MM.1S (cell line): ENCODE results near the gene EPS8L2.

Source experiments
- DNase-seq: peaks from one replicate; pipeline ENCODE4 v3.0.0-alpha.2; 2015
- H2AFZ ChIP-seq: fragments of 300-600 bp; sonication (generic); 2 replicates; pipeline ENCODE4 v1.6.0; 2016; ENCODE audit warnings: antibody characterized with exemption, low read length
- H3F3A ChIP-seq: fragments of 300-600 bp; sonication (generic); 2 replicates; pipeline ENCODE4 v1.6.1; 2016; ENCODE audit warnings: mild to moderate bottlenecking, antibody characterized with exemption, low read length, moderate library complexity, mixed read lengths; ENCODE audit not compliant: insufficient read depth
- H3K27ac ChIP-seq: fragments of 300-600 bp; sonication (generic); 2 replicates; pipeline ENCODE4 v1.5.1; 2016; ENCODE audit warnings: mild to moderate bottlenecking, low read length
- H3K27me3 ChIP-seq: fragments of 300-600 bp; sonication (generic); replicated peaks from 2 replicates; pipeline ENCODE4 v1.6.0; 2016; ENCODE audit warnings: low read length; ENCODE audit not compliant: insufficient read depth
- H3K36me3 ChIP-seq: fragments of 300-600 bp; sonication (generic); replicated peaks from 2 replicates; pipeline ENCODE4 v1.6.1; 2016; ENCODE audit warnings: mild to moderate bottlenecking, low read length, mixed read lengths; ENCODE audit not compliant: insufficient read depth
- H3K4me1 ChIP-seq: fragments of 300-600 bp; sonication (generic); 2 replicates; pipeline ENCODE4 v1.6.1; 2016; ENCODE audit warnings: low read length, mixed read lengths
- H3K4me2 ChIP-seq: fragments of 300-600 bp; sonication (generic); 2 replicates; pipeline ENCODE4 v1.6.0; 2016; ENCODE audit warnings: low read depth, low read length
- H3K4me3 ChIP-seq: fragments of 300-600 bp; sonication (generic); 2 replicates; pipeline ENCODE4 v1.5.1; 2016; ENCODE audit warnings: low read length, mixed read lengths
- H3K79me2 ChIP-seq: fragments of 300-600 bp; sonication (generic); 2 replicates; pipeline ENCODE4 v1.6.1; 2016; ENCODE audit warnings: mixed run types, low read length, mixed read lengths
- H3K9ac ChIP-seq: fragments of 300-600 bp; sonication (generic); 2 replicates; pipeline ENCODE4 v1.6.1; 2016; ENCODE audit warnings: low read length, mixed read lengths
- H3K9me2 ChIP-seq: fragments of 300-600 bp; sonication (generic); replicated peaks from 2 replicates; pipeline ENCODE4 v1.6.1; 2016; ENCODE audit warnings: mild to moderate bottlenecking, low read length, mixed read lengths; ENCODE audit not compliant: insufficient read depth
- H3K9me3 ChIP-seq: fragments of 300-600 bp; sonication (generic); replicated peaks from 2 replicates; pipeline ENCODE4 v1.6.1; 2016; ENCODE audit warnings: mild to moderate bottlenecking, low read length, mixed read lengths; ENCODE audit not compliant: insufficient read depth
- H4K20me1 ChIP-seq: fragments of 300-600 bp; sonication (generic); 2 replicates; pipeline ENCODE4 v1.6.1; 2016; ENCODE audit warnings: mild to moderate bottlenecking, low read length, moderate library complexity, mixed read lengths; ENCODE audit not compliant: insufficient read depth
- EZH2 ChIP-seq: fragments of 300-600 bp; sonication (generic); optimal IDR thresholded peaks from 2 replicates; pipeline ENCODE3; 2017; ENCODE audit warnings: low read depth, mild to moderate bottlenecking, antibody characterized with exemption, low read length, mixed read lengths
- EZH2phosphoT487 ChIP-seq: fragments of 300-600 bp; sonication (generic); IDR thresholded peaks from 2 replicates; pipeline ENCODE4 v1.6.1; 2018; ENCODE audit warnings: antibody characterized with exemption, low read length
- TF ChIP-seq, protein P1 (sequence below): fragments of 300-600 bp; sonication (generic); IDR thresholded peaks from 2 replicates; pipeline ENCODE4 v1.5.1; 2016; ENCODE audit warnings: antibody characterized with exemption, low read length, mixed read lengths

The EPS8L2 gene

DNA sequence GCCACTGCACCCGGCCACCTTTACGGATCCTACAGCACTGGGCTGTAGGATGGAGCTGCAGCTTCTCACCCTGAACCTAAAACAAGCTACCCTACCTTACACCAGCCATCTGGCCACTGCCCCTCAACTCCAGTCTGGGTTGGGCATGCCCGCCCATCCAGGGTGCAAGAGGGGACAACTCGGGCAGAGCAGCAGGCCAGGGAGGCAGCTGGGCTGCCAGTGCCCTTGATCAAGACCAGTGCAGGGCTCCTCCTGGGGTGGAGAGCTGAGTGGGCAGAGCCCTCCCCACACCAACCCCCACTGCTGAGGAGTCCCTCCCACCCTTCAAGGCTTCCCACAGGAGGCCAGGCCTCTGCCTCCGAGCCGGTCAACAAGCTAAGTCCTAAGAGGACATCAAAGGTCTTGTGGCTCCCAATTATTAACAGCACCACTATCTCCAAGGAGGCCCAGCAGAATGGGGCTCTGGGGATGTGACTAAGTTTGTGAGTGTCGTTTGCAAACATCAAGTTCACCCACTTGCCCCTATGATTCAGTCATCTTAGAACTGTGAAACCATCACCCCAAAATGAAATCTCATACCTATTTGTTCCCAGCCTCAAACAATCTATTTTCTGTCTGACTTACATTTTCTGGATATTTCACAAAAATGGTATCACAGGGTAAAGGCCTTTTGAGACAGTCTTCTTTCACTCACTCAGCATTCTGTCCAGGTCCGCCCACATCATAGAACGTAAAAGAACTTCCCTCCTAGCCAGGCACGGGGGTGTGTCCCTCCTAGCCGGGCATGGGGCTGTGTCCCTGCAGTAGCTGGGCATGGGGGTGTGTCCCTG lies 60.3 kb downstream of the EPS8L2 start:
- no peak overlapping the region for H3K9ac ChIP-seq
- H3K4me2 ChIP-seq: no peak overlapping the region
- H2AFZ ChIP-seq: no peak overlapping the region
- H3K9me2 ChIP-seq: no peaks in the 10 kb centered on the region
- TF ChIP-seq EZH2 (no peak), EZH2phosphoT487 (no peak)
- TF ChIP-seq, protein P1, sequence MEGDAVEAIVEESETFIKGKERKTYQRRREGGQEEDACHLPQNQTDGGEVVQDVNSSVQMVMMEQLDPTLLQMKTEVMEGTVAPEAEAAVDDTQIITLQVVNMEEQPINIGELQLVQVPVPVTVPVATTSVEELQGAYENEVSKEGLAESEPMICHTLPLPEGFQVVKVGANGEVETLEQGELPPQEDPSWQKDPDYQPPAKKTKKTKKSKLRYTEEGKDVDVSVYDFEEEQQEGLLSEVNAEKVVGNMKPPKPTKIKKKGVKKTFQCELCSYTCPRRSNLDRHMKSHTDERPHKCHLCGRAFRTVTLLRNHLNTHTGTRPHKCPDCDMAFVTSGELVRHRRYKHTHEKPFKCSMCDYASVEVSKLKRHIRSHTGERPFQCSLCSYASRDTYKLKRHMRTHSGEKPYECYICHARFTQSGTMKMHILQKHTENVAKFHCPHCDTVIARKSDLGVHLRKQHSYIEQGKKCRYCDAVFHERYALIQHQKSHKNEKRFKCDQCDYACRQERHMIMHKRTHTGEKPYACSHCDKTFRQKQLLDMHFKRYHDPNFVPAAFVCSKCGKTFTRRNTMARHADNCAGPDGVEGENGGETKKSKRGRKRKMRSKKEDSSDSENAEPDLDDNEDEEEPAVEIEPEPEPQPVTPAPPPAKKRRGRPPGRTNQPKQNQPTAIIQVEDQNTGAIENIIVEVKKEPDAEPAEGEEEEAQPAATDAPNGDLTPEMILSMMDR: no peak
- peaks cover 3% of the 10 kb centered on the region; the same call in 1 of the 2 replicates for H4K20me1 ChIP-seq
- peaks cover 8% of the 10 kb centered on the region for H3K36me3 ChIP-seq
- peaks cover 16% of the 10 kb centered on the region for H3K79me2 ChIP-seq
- H3K9me3 ChIP-seq: no peaks in the 10 kb centered on the region
- H3K27me3 ChIP-seq: no peaks in the 10 kb centered on the region
- H3F3A ChIP-seq: peaks cover 28% of the 10 kb centered on the region
- no peak overlapping the region for H3K4me3 ChIP-seq
- no peak for DNase-seq
- no peaks in the 10 kb centered on the region for H3K4me1 ChIP-seq
- no peak overlapping the region for H3K27ac ChIP-seq

DNA sequence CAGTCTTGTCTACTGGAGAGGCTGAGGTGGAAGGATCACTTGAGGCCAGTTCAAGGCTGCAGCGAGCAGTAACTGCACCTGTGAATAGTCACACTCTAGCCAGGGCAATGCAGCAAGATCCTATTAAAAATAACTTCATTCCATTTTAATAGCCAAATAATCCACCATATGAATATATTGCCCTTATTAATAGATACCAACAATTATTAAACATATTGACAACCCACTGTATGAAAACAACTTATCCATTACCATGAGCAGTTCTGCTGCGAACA lies 60.8 kb downstream of the EPS8L2 start:
- H4K20me1 ChIP-seq: peaks cover 3% of the 10 kb centered on the region; the same call in 1 of the 2 replicates
- H3K79me2 ChIP-seq: peaks cover 19% of the 10 kb centered on the region
- peaks cover 8% of the 10 kb centered on the region for H3K36me3 ChIP-seq
- no peak overlapping the region for H3K27ac ChIP-seq
- H3K4me1 ChIP-seq: no peaks in the 10 kb centered on the region
- H2AFZ ChIP-seq: no peak overlapping the region
- no peak overlapping the region for H3K9ac ChIP-seq
- no peaks in the 10 kb centered on the region for H3K9me3 ChIP-seq
- DNase-seq: no peak
- H3F3A ChIP-seq: peaks cover 28% of the 10 kb centered on the region
- H3K4me2 ChIP-seq: no peak overlapping the region
- no peak for TF ChIP-seq EZH2phosphoT487
- TF ChIP-seq, protein P1: no peak
- TF ChIP-seq EZH2: no peak
- no peak overlapping the region for H3K4me3 ChIP-seq
- H3K27me3 ChIP-seq: no peaks in the 10 kb centered on the region
- no peaks in the 10 kb centered on the region for H3K9me2 ChIP-seq

DNA sequence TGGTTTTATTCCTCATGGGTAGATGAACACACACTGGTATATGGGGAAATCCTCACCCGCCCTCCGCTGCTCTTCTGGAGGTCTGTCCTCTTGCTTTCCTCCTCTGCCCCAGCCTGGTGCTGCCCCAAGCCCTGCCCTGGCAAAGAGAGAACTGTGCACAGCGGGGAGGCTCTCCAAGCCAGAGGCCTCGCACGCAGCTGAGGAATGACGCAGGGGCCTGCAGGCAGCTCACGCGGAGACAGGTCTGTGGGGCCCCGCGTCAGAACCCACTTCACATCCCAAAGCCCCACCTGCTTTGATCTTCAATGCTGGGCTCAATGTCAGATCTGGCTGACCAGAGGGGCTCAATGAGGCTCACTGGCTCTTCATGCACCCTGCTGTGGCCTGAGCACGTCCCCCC lies 61.2 kb downstream of the EPS8L2 start:
- DNase-seq: peak; percentile 5
- Histone ChIP-seq H3K79me2 (peaks cover 19% of the 10 kb centered on the region), H3K9ac (no peak overlapping the region), H4K20me1 (peaks cover 3% of the 10 kb centered on the region; the same call in 1 of the 2 replicates), H3F3A (peaks cover 26% of the 10 kb centered on the region), H3K4me1 (no peaks in the 10 kb centered on the region), H2AFZ (no peak overlapping the region), H3K27me3 (no peaks in the 10 kb centered on the region), H3K4me2 (no peak overlapping the region), H3K27ac (no peak overlapping the region), H3K36me3 (peaks cover 8% of the 10 kb centered on the region), H3K4me3 (no peak overlapping the region), H3K9me3 (no peaks in the 10 kb centered on the region), H3K9me2 (no peaks in the 10 kb centered on the region)
- TF ChIP-seq EZH2phosphoT487: no peak

DNA sequence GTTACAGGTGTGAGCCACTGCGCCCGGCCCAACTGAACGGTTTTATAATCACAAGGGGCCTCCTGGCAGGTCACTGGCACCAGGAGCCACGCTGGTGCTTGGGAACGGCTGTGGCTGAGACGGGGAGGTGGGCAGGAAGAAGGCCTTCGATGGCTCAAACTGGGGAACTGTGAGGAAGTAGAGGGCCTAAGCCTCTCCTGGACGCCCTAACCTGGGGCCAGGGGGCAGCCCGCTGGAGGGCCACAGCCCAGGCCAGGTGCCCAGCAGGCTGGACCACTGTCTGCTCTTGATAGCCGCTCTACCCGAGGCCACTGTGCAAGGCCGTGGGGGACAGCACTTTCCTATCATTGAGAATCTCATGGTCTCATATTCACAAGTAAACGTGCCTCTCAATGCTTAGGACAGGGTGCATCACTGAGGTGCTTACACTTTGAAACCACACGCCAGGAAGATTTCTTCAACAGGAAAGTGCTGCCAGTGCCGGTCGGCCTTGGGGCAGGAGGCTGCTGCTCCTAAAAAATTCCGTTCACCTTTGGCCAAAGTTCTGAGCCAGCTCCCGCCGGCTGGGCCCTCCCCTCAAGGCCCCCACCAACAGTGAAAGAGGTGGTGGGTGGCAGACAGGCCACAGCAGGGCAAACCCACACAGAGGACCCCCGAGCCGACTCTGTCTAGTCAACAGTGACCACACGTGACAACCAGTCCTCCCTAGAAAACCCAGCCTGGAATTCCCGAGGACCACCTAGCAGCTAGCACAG lies 64.0 kb downstream of the EPS8L2 start:
- H3K4me3 ChIP-seq: no peak overlapping the region
- no peak for DNase-seq
- H4K20me1 ChIP-seq: no peaks in the 10 kb centered on the region; the same call in 1 of the 2 replicates
- H3K4me1 ChIP-seq: no peaks in the 10 kb centered on the region
- H3K36me3 ChIP-seq: peaks cover 9% of the 10 kb centered on the region
- no peaks in the 10 kb centered on the region for H3K9me2 ChIP-seq
- peaks cover 42% of the 10 kb centered on the region for H3K79me2 ChIP-seq
- H3K9me3 ChIP-seq: no peaks in the 10 kb centered on the region
- TF ChIP-seq EZH2phosphoT487 (no peak), EZH2 (no peak)
- TF ChIP-seq, protein P1: no peak
- H3F3A ChIP-seq: peaks cover 10% of the 10 kb centered on the region
- no peak overlapping the region for H2AFZ ChIP-seq
- H3K4me2 ChIP-seq: no peak overlapping the region
- H3K9ac ChIP-seq: no peak overlapping the region
- no peak overlapping the region for H3K27ac ChIP-seq
- no peaks in the 10 kb centered on the region for H3K27me3 ChIP-seq
